ENCODE data around the gene ANO7.

DNA sequence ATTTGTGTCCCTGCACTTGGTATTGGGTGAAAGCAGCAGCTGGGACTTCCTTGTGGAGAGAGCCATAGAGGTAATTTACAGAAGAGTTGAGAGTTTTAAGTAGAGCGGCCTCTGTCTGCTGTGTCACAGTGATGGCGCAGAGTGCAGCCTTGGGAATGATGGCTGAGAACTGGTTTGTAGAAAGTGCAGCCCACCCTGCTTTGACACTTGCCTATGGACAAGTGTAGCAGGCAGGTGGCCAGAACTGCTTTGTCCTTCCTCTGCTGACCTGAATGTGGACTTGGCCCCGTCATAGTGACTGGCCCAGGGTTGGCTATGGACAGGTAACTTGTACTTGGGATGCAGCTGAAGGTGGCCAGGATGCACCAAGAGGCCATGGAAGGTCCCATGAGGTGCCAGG, 6.4 kb upstream of the ANO7 start:
- no peak for TF ChIP-seq EZH2 (IDR thresholded peaks at IDR 0.05; ENCODE audit: borderline replicate concordance, insufficient read depth, low read depth, low read length, poor library complexity, severe bottlenecking)
- no peak for TF ChIP-seq CTCF (IDR thresholded peaks at IDR 0.05)

All from B cell (primary cell).